SHP77 treated with DMSO at 0.1 percent for 48 hours (cell line): Measurements from ENCODE around the gene BCAS4.
"Not testable (repeated sequence)": the region's sequence is repeated elsewhere in the genome, so short reads cannot be mapped to it uniquely, and the experiment has no call there.

Source experiments
- DNase-seq: peaks from one replicate; lab custom pipeline; 2025; lab: John Stamatoyannopoulos, UW

Gene BCAS4

GRCh38 chr20:50876063-50876685 is 81.3 kb downstream of the BCAS4 start:
- no peak for DNase-seq

- DNase-seq, result no peak
These were observed 82.0 kb downstream of the BCAS4 start for GRCh38 chr20:50876816-50877215.

- no peak for DNase-seq
These were observed 82.4 kb downstream of the BCAS4 start for GRCh38 chr20:50877232-50877743.

- DNase-seq, result no peak
These were observed 85.0 kb downstream of the BCAS4 start for GRCh38 chr20:50879649-50880550.

- DNase-seq, result not testable (repeated sequence)
These were observed 87.0 kb downstream of the BCAS4 start for GRCh38 chr20:50881759-50882424.

GRCh38 chr20:50883856-50884255 is 89.0 kb downstream of the BCAS4 start:
- no peak for DNase-seq

GRCh38 chr20:50885068-50885467 is 90.2 kb downstream of the BCAS4 start:
- DNase-seq, result no peak

- DNase-seq, result no peak
These were observed 90.9 kb downstream of the BCAS4 start for GRCh38 chr20:50885781-50886180.

- no peak for DNase-seq
These were observed 91.4 kb downstream of the BCAS4 start for GRCh38 chr20:50886184-50886790.

GRCh38 chr20:50887576-50887975 is 92.7 kb downstream of the BCAS4 start:
- DNase-seq, result no peak

GRCh38 chr20:50891138-50891537 is 96.3 kb downstream of the BCAS4 start:
- no peak for DNase-seq

- DNase-seq, result no peak
These were observed 97.5 kb downstream of the BCAS4 start for GRCh38 chr20:50892394-50892793.

GRCh38 chr20:50893620-50894019 is 98.8 kb downstream of the BCAS4 start:
- DNase-seq, result no peak

GRCh38 chr20:50895111-50895830 is 100.4 kb downstream of the BCAS4 start:
- no peak for DNase-seq

- DNase-seq, result no peak
These were observed 103.6 kb downstream of the BCAS4 start for GRCh38 chr20:50898475-50898874.

GRCh38 chr20:50900261-50900660 is 105.4 kb downstream of the BCAS4 start:
- DNase-seq, result peak; percentile 6

GRCh38 chr20:50901301-50901700 is 106.4 kb downstream of the BCAS4 start:
- no peak for DNase-seq

GRCh38 chr20:50903353-50904051 is 108.6 kb downstream of the BCAS4 start:
- no peak for DNase-seq

GRCh38 chr20:50904067-50904570 is 109.3 kb downstream of the BCAS4 start:
- DNase-seq, result no peak

GRCh38 chr20:50909413-50909812 is 114.6 kb downstream of the BCAS4 start:
- DNase-seq, result no peak

- no peak for DNase-seq
These were observed 116.2 kb downstream of the BCAS4 start for GRCh38 chr20:50911030-50911429.
